Measurements from ENCODE around the gene PODN. TPM values are rescaled to one million over a fixed set of nuclear protein-coding genes. Genes with fewer than 3 reads are reported as not detected.

The PODN gene
- total and polyA plus RNA-seq, 2 of the 4 experiments (the other 2 are of a cell fraction) = 0.54 to 6.2 TPM

- no peak overlapping the region for H2BK5ac ChIP-seq (ENCODE audit: low read depth, low read length, poor library complexity, severe bottlenecking)
- ATAC-seq (ENCODE audit: low read depth) (no peak), DNase-seq (no peak)
- H2BK15ac ChIP-seq (ENCODE audit: low read depth, low read length) = no peak overlapping the region
- no peak for TF ChIP-seq POLR2A (IDR thresholded peaks at IDR 0.05; ENCODE audit: low read depth, low read length)
- TF ChIP-seq CEBPB (IDR thresholded peaks at IDR 0.05; ENCODE audit: low read depth, low read length) = no peak
- TF ChIP-seq CTCF (conservative IDR thresholded peaks at IDR 0.05; ENCODE audit: low read depth, low read length) = no peak
- TF ChIP-seq FOS (IDR thresholded peaks at IDR 0.05; ENCODE audit: low read depth, low read length) = no peak
- no peak for TF ChIP-seq MAFK (IDR thresholded peaks at IDR 0.05; ENCODE audit: low read depth, low read length)
- no peak for TF ChIP-seq MXI1 (IDR thresholded peaks at IDR 0.05; ENCODE audit: borderline replicate concordance, low read depth, low read length)
- no peak for TF ChIP-seq CHD1 (IDR thresholded peaks at IDR 0.05; ENCODE audit: low read depth, low read length)
- H3K27ac ChIP-seq (ENCODE audit: insufficient read depth, low read length) = no peak overlapping the region
- no peaks in the 10 kb centered on the region for H3K27me3 ChIP-seq (ENCODE audit: control insufficient read depth, insufficient read depth, low read length)
- H3K9ac ChIP-seq (ENCODE audit: low read depth, low read length) = no peak overlapping the region
- no peak overlapping the region for H2AK9ac ChIP-seq (replicated peaks; ENCODE audit: low read depth, low read length, poor library complexity)
- no peak overlapping the region for H2AK5ac ChIP-seq (ENCODE audit: low read depth, low read length)
- H3K14ac ChIP-seq (replicated peaks; ENCODE audit: low read depth, low read length) = no peak overlapping the region
- no peaks in the 10 kb centered on the region for H4K20me1 ChIP-seq (ENCODE audit: insufficient read depth, low read length)
- H3K4me1 ChIP-seq (ENCODE audit: control insufficient read depth, insufficient read depth, low read length) = peaks cover 2% of the 10 kb centered on the region; the same call in 1 of the 2 replicates
- no peak overlapping the region for H3K4me3 ChIP-seq (ENCODE audit: insufficient read depth, low read depth, low read length)
- H4K5ac ChIP-seq (ENCODE audit: low read depth, low read length) = no peak overlapping the region
- in situ Hi-C loops (cut with MboI; ENCODE audit: low sequenced_read_pairs) (no loop called here), intact Hi-C loops (cut with micrococcal nuclease) (no loop called here), dilution Hi-C loops (cut with HindIII; ENCODE audit: low sequenced_read_pairs, unreplicated experiment) (no loop called here)
- H3K9me3 ChIP-seq (ENCODE audit: control insufficient read depth, insufficient read depth, low read length) = no peaks in the 10 kb centered on the region
- H3K18ac ChIP-seq (ENCODE audit: low read depth, low read length) = no peak overlapping the region
- 83% methylated on average over 1 of the region's 8 CpGs; no CpG with 5 or more reads in 1 of the 2 experiments for WGBS, 2 experiments (ENCODE audit: extremely low coverage in 2 of 2, insufficient read length in 1 of 2)
- no peaks in the 10 kb centered on the region for H3K79me1 ChIP-seq (ENCODE audit: low read depth in 1 of 2, low read length in 2 of 2)
- H3K56ac ChIP-seq (ENCODE audit: extremely low read depth, insufficient read depth, low read length) = no peak overlapping the region
- no peak overlapping the region for H3K4ac ChIP-seq (ENCODE audit: low read depth, low read length)
- H2BK20ac ChIP-seq (ENCODE audit: low read depth, low read length) = no peak overlapping the region
- BruUV-seq (replicated peaks) = no TSS peak
- no peak overlapping the region for H4K91ac ChIP-seq (ENCODE audit: insufficient read depth, low read depth, low read length)
- H4K8ac ChIP-seq (ENCODE audit: low read depth in 2 of 2, low read length in 2 of 2) = no peak overlapping the region
- H3K4me2 ChIP-seq (ENCODE audit: low read depth, low read length) = no peak overlapping the region
- H2AFZ ChIP-seq (replicated peaks; ENCODE audit: low read length, poor library complexity) = no peak overlapping the region
- peaks cover 19% of the 10 kb centered on the region; the same call in 1 of the 2 replicates for H3K36me3 ChIP-seq (ENCODE audit: control insufficient read depth, insufficient read depth, low read length)
- no peak overlapping the region for H3K23ac ChIP-seq (ENCODE audit: low read depth, low read length)
- ChIA-PET CTCF (no interaction called here), POLR2A (ENCODE audit: unreplicated experiment) (no interaction called here)
- H2BK120ac ChIP-seq (ENCODE audit: low read depth, low read length) = no peak overlapping the region
- H3K9me1 ChIP-seq (ENCODE audit: insufficient read depth, low read length) = no peaks in the 10 kb centered on the region
Measured at GRCh38 chr1:53075761-53076163, 13.7 kb downstream of the PODN start.
